OCI-LY1 (cell line): ENCODE results near the gene FNIP1.

ENCODE experiments used
- H2AFZ ChIP-seq: fragments of 200-600 bp; sonication (generic), shearing (Covaris generic); 2 replicates; pipeline ENCODE4 v1.6.0; 2014; ENCODE audit warnings: antibody characterized with exemption, mild to moderate bottlenecking, low read length
- H3F3A ChIP-seq: fragments of 200-600 bp; sonication (generic), shearing (Covaris generic); 2 replicates; pipeline ENCODE4 v1.6.0; 2014; ENCODE audit warnings: mild to moderate bottlenecking, antibody characterized with exemption, low read length, moderate library complexity; ENCODE audit not compliant: insufficient read depth
- H3K27ac ChIP-seq: fragments of 200-600 bp; sonication (generic); 2 replicates; pipeline ENCODE4 v1.5.1; 2014; ENCODE audit warnings: low read length, mixed run types, mild to moderate bottlenecking, low read depth; ENCODE audit not compliant: poor library complexity, severe bottlenecking
- H3K27me3 ChIP-seq: fragments of 200-600 bp; sonication (generic); 2 replicates; pipeline ENCODE4 v1.6.0; 2014; ENCODE audit warnings: antibody characterized with exemption, mild to moderate bottlenecking, low read length, moderate library complexity; ENCODE audit not compliant: insufficient read depth
- H3K36me3 ChIP-seq: fragments of 200-600 bp; sonication (generic); 2 replicates; pipeline ENCODE4 v1.6.1; 2014; ENCODE audit warnings: mild to moderate bottlenecking, antibody characterized with exemption, low read length, moderate library complexity, mixed read lengths; ENCODE audit not compliant: insufficient read depth
- H3K4me1 ChIP-seq: fragments of 200-600 bp; sonication (generic); 2 replicates; pipeline ENCODE4 v1.5.1; 2014; ENCODE audit warnings: mild to moderate bottlenecking, low read length, moderate library complexity; ENCODE audit not compliant: insufficient read depth, severe bottlenecking
- H3K4me2 ChIP-seq: fragments of 200-600 bp; sonication (generic), shearing (Covaris generic); 2 replicates; pipeline ENCODE4 v1.6.1; 2014; ENCODE audit warnings: low read length
- H3K4me3 ChIP-seq: fragments of 200-600 bp; sonication (generic); 2 replicates; pipeline ENCODE4 v1.5.1; 2014; ENCODE audit warnings: low read length, low read depth, mild to moderate bottlenecking, mixed read lengths; ENCODE audit not compliant: poor library complexity, severe bottlenecking
- H3K79me2 ChIP-seq: fragments of 200-600 bp; shearing (Covaris generic); 2 replicates; pipeline ENCODE4 v1.6.1; 2016; ENCODE audit warnings: mixed run types, low read length, mixed read lengths; ENCODE audit not compliant: insufficient read depth
- H3K9ac ChIP-seq: fragments of 200-600 bp; sonication (generic), shearing (Covaris generic); 2 replicates; pipeline ENCODE4 v1.6.1; 2014; ENCODE audit warnings: mild to moderate bottlenecking, low read length, mixed read lengths
- H3K9me2 ChIP-seq: fragments of 200-600 bp; sonication (generic), shearing (Covaris generic); 2 replicates; pipeline ENCODE4 v1.6.1; 2014; ENCODE audit warnings: low read depth, mild to moderate bottlenecking, low read length, mixed read lengths
- H3K9me3 ChIP-seq: fragments of 200-600 bp; shearing (Covaris generic); 2 replicates; pipeline ENCODE4 v1.6.1; 2014; ENCODE audit warnings: low read length, mixed read lengths
- H4K20me1 ChIP-seq: fragments of 200-600 bp; sonication (generic), shearing (Covaris generic); 2 replicates; pipeline ENCODE4 v1.6.0; 2016; ENCODE audit warnings: mild to moderate bottlenecking, low read length; ENCODE audit not compliant: insufficient read depth
- EZH2 ChIP-seq: fragments of 200-600 bp; sonication (generic), shearing (Covaris generic); IDR thresholded peaks from 2 replicates; pipeline ENCODE4 v1.8.0; 2017; ENCODE audit warnings: borderline replicate concordance, mixed run types, mild to moderate bottlenecking, antibody characterized with exemption, low read length, moderate library complexity, mixed read lengths
- TF ChIP-seq, protein P1 (sequence below): fragments of 200-600 bp; sonication (generic), shearing (Covaris generic); IDR thresholded peaks from 2 replicates; pipeline ENCODE4 v1.5.1; 2017; ENCODE audit warnings: mild to moderate bottlenecking, antibody characterized with exemption, low read length, moderate library complexity, mixed read lengths

The FNIP1 gene

DNA sequence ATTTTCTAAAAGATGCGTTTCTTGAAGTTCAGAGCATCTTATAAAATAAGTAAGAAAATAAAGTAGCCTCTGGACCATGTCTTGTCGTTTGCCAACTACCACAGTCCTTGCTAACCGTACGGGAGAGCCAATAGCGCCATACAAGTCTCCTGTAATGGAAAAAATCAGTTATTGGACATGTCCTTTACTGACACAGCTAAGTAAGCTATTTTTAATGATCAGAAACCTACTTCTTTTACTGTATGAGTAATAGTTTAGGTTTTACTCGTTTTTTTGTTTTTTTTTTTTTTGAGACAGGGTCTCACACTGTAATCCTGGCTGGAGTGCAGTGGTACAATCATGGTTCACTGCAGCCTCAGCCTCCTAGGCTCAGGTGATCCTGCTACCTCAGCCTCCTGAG lies 124.0 kb downstream of the FNIP1 start:
- Histone ChIP-seq H3K36me3 (peaks cover 64% of the 10 kb centered on the region), H3K9ac (no peak overlapping the region), H3K9me3 (no peaks in the 10 kb centered on the region), H4K20me1 (no peaks in the 10 kb centered on the region), H3K27ac (no peak overlapping the region), H3K9me2 (no peaks in the 10 kb centered on the region), H3K27me3 (no peaks in the 10 kb centered on the region), H3K4me1 (no peaks in the 10 kb centered on the region), H3K79me2 (no peaks in the 10 kb centered on the region), H3K4me3 (no peak overlapping the region), H3F3A (no peaks in the 10 kb centered on the region), H3K4me2 (no peak overlapping the region), H2AFZ (no peak overlapping the region)
- TF ChIP-seq, protein P1, sequence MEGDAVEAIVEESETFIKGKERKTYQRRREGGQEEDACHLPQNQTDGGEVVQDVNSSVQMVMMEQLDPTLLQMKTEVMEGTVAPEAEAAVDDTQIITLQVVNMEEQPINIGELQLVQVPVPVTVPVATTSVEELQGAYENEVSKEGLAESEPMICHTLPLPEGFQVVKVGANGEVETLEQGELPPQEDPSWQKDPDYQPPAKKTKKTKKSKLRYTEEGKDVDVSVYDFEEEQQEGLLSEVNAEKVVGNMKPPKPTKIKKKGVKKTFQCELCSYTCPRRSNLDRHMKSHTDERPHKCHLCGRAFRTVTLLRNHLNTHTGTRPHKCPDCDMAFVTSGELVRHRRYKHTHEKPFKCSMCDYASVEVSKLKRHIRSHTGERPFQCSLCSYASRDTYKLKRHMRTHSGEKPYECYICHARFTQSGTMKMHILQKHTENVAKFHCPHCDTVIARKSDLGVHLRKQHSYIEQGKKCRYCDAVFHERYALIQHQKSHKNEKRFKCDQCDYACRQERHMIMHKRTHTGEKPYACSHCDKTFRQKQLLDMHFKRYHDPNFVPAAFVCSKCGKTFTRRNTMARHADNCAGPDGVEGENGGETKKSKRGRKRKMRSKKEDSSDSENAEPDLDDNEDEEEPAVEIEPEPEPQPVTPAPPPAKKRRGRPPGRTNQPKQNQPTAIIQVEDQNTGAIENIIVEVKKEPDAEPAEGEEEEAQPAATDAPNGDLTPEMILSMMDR, result no peak
- TF ChIP-seq EZH2, result no peak

DNA sequence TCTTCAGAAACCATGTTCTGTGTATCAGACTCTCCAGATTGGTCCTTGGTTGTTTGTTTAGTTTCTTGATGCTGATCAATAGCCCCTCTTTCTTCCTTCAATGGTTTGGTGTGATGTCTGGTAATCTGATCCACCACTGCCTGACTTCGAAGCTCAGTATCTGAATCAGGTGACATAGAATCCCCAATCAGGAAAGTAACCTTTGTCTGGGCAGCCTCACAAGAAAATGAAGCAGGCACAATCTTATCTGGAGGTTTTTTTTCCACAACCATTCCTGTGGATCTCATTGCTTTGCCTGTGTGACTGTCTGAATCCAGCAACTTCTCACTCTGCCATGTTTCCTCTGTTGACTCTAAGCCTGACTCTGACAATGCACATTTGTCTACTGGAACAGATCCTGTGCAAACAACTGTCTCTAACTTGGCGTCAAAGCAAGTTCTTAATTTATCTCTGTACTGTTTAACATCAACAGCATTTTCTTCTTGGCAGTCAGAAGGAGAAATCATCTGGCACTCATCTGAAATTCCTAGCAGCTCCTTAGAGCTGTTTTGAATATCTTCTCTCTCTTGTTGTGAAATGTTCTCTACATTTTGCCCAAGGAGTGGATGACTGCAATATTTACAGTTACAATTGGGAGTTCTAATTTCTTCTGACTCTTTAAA lies 124.7 kb downstream of the FNIP1 start:
- Histone ChIP-seq H3K36me3 (peaks cover 57% of the 10 kb centered on the region), H3K9ac (no peak overlapping the region), H3K27ac (no peak overlapping the region), H3K27me3 (no peaks in the 10 kb centered on the region), H3F3A (no peaks in the 10 kb centered on the region), H3K9me3 (no peaks in the 10 kb centered on the region), H3K79me2 (no peaks in the 10 kb centered on the region), H4K20me1 (no peaks in the 10 kb centered on the region), H3K4me2 (no peak overlapping the region), H3K9me2 (no peaks in the 10 kb centered on the region), H3K4me1 (no peaks in the 10 kb centered on the region), H3K4me3 (no peak overlapping the region), H2AFZ (no peak overlapping the region)
- no peak for TF ChIP-seq EZH2
- TF ChIP-seq, protein P1, result no peak

DNA sequence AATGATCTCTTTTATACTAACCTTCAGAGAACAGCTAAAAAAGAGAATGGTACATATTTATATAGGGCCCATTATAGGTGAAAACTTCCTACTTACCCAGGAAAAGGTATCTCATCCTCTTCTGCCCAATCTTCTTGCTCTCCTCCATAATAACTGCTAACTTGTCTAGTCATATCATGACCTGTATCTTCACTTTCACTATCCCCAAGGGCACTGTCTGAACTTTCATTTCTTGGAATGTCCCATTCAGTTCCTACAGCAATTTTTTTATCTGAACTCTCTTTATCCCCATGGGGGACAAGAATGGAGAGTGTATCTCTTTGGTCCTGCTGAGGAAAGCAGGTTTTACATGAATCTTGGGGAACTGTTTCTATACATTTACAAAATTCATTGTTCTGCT lies 125.4 kb downstream of the FNIP1 start:
- no peaks in the 10 kb centered on the region for H4K20me1 ChIP-seq
- no peaks in the 10 kb centered on the region for H3K9me2 ChIP-seq
- H2AFZ ChIP-seq, result no peak overlapping the region
- no peak for TF ChIP-seq EZH2
- TF ChIP-seq, protein P1, result no peak
- H3K27me3 ChIP-seq, result no peaks in the 10 kb centered on the region
- peaks cover 54% of the 10 kb centered on the region; the same call in 1 of the 2 replicates for H3K36me3 ChIP-seq
- H3K27ac ChIP-seq, result no peak overlapping the region
- no peak overlapping the region for H3K9ac ChIP-seq
- no peaks in the 10 kb centered on the region for H3K4me1 ChIP-seq
- H3K9me3 ChIP-seq, result no peaks in the 10 kb centered on the region
- no peaks in the 10 kb centered on the region for H3F3A ChIP-seq
- no peak overlapping the region for H3K4me3 ChIP-seq
- H3K79me2 ChIP-seq, result no peaks in the 10 kb centered on the region
- H3K4me2 ChIP-seq, result no peak overlapping the region
